K562 (cell line): ENCODE measurements around the gene FBXO44. TPM values are rescaled to one million over a fixed set of nuclear protein-coding genes. Genes with fewer than 3 reads are reported as not detected.

ENCODE experiments used
- BCOR ChIP-seq: fragments of 450-650 bp; IDR thresholded peaks from 2 replicates; pipeline ENCODE4 v1.6.1; 2016
- C11orf30 ChIP-seq: fragments of 450-650 bp; IDR thresholded peaks from 2 replicates; pipeline ENCODE4 v1.6.1; 2016; ENCODE audit warnings: low read depth, mild to moderate bottlenecking
- CHD2 ChIP-seq: IDR thresholded peaks from 2 replicates; pipeline ENCODE4 v1.6.1; 2011; ENCODE audit warnings: low read depth, low read length
- DIDO1 ChIP-seq: fragments of 450-650 bp; IDR thresholded peaks from 2 replicates; pipeline ENCODE4 v1.6.1; 2016; ENCODE audit warnings: low read depth, missing biosample characterization, missing genetic modification characterization
- EZH2 ChIP-seq: IDR thresholded peaks from 2 replicates; pipeline ENCODE4 v1.6.1; 2012; ENCODE audit warnings: low read depth, mild to moderate bottlenecking, inconsistent platforms, low read length, borderline replicate concordance
- KLF6 ChIP-seq: fragments of 250-450 bp; sonication (Bioruptor Pico); IDR thresholded peaks from 2 replicates; pipeline ENCODE4 v1.4.0; 2020; ENCODE audit warnings: mild to moderate bottlenecking, moderate library complexity, borderline replicate concordance
- MTA1 ChIP-seq: fragments of 450-650 bp; IDR thresholded peaks from 2 replicates; pipeline ENCODE4 v1.6.1; 2017; ENCODE audit warnings: borderline replicate concordance
- NR0B1 ChIP-seq: fragments of 450-650 bp; IDR thresholded peaks from one replicate; pipeline ENCODE4 v1.6.1; 2018; ENCODE audit warnings: mild to moderate bottlenecking, moderate library complexity; ENCODE audit not compliant: partially characterized antibody
- NR2C2 ChIP-seq, 2 experiments: fragments of 200-800 bp in 1 of 2; sonication (Bioruptor generic) in 1 of 2; sonication (generic) in 1 of 2; formaldehyde crosslinking in 1 of 2; IDR thresholded peaks; 2 replicates each; pipeline versions ENCODE4 v1.6.1 to v1.8.0; 2016 to 2022; ENCODE audit warnings: mild to moderate bottlenecking in 1 of 2, missing compliant biosample characterization in 1 of 2, missing genetic modification characterization in 1 of 2, missing genetic modification reagents in 1 of 2
- RFX1 ChIP-seq: fragments of 450-650 bp; IDR thresholded peaks from 2 replicates; pipeline ENCODE4 v1.6.1; 2016; ENCODE audit warnings: mild to moderate bottlenecking, moderate library complexity
- RFX5 ChIP-seq: IDR thresholded peaks from 2 replicates; pipeline ENCODE4 v1.6.1; 2011; ENCODE audit warnings: low read depth, mild to moderate bottlenecking, improper control_type of control experiment, low read length
- USF2 ChIP-seq: sonication (generic); formaldehyde crosslinking; IDR thresholded peaks from 2 replicates; pipeline ENCODE4 v1.5.0; 2020; ENCODE audit warnings: missing genetic modification reagents
- XRCC5 ChIP-seq: fragments of 200-400 bp; formaldehyde crosslinking; IDR thresholded peaks from 2 replicates; pipeline ENCODE4 v1.6.1; 2017; ENCODE audit warnings: low read depth, mild to moderate bottlenecking, low read length
- ZC3H8 ChIP-seq: fragments of 450-650 bp; IDR thresholded peaks from 2 replicates; pipeline ENCODE4 v1.6.1; 2017
- ZFP30 ChIP-seq: fragments of 250-450 bp; sonication (Bioruptor Pico); IDR thresholded peaks from 2 replicates; pipeline ENCODE4 v1.8.0; 2022; ENCODE audit warnings: moderate library complexity, mild to moderate bottlenecking, inconsistent platforms, borderline replicate concordance
- ZNF644 ChIP-seq: fragments of 200-800 bp; sonication (Bioruptor generic); IDR thresholded peaks from 2 replicates; pipeline ENCODE4 v1.6.1; 2016; ENCODE audit warnings: low read depth, missing genetic modification characterization, missing compliant biosample characterization
- polyA plus RNA-seq, 8 experiments: library from polyadenylated mRNA; depleted of rRNA in 4 of 8; stranded (reverse) in 5 of 8; unstranded in 3 of 8; fragments of >200 nt; fragmentation: Nextera tagmentation in 2 of 8; fragmentation: Illumina TruSeq in 1 of 8; extraction: Ambion mirVana in 2 of 8; extraction: Trizol in 1 of 8; gene quantifications; 2 replicates each; pipeline versions ENCODE4 v1.2.1 to v1.2.3, GENCODE V29; 2011 to 2014; ENCODE audit warnings: inconsistent platforms in 1 of 8, missing spikeins in 1 of 8
- total RNA-seq, 7 experiments: library from RNA; depleted of rRNA in 6 of 7; stranded (reverse); fragments of >200 nt in 6 of 7; fragmentation: Illumina TruSeq in 2 of 7; extraction: Trizol in 2 of 7; gene quantifications; 2 replicates each; pipeline versions ENCODE4 v1.2.1 to v1.2.3, GENCODE V29; 2011 to 2021; ENCODE audit warnings: low replicate concordance in 1 of 7
- TF ChIP-seq, protein P1 (sequence below): fragments of 250-450 bp; sonication (Bioruptor Pico); IDR thresholded peaks from 2 replicates; pipeline ENCODE4 v1.4.0; 2020; ENCODE audit warnings: mild to moderate bottlenecking
- TF ChIP-seq, protein P2 (sequence below): fragments of 250-450 bp; sonication (Bioruptor Pico); IDR thresholded peaks from 2 replicates; pipeline ENCODE4 v1.8.0; 2022; ENCODE audit warnings: inconsistent platforms, mild to moderate bottlenecking, moderate library complexity, borderline replicate concordance
- TF ChIP-seq, protein P3 (sequence below): sonication (generic); formaldehyde crosslinking; IDR thresholded peaks from 2 replicates; pipeline ENCODE4 v1.9.0; 2022; ENCODE audit warnings: mild to moderate bottlenecking, missing genetic modification reagents
- TF ChIP-seq, protein P4 (sequence below): sonication (generic); formaldehyde crosslinking; IDR thresholded peaks from 2 replicates; pipeline ENCODE4 v1.4.0; 2020; ENCODE audit warnings: mild to moderate bottlenecking, missing genetic modification reagents

The FBXO44 gene
- total and polyA plus RNA-seq, 9 of the 15 experiments (the other 6 are each of a cell fraction or from before 2014, with no cell fraction given), result 0.69 to 20.9 (median 6.7) TPM

- no peak for TF ChIP-seq C11orf30
- no peak for TF ChIP-seq NR0B1
- no peak for TF ChIP-seq DIDO1 (tag)
- TF ChIP-seq BCOR, result no peak
- TF ChIP-seq USF2, result peak; percentile 77
- TF ChIP-seq RFX5, result no peak
- no peak for TF ChIP-seq CHD2
- TF ChIP-seq ZC3H8, result no peak
- TF ChIP-seq, protein P1, sequence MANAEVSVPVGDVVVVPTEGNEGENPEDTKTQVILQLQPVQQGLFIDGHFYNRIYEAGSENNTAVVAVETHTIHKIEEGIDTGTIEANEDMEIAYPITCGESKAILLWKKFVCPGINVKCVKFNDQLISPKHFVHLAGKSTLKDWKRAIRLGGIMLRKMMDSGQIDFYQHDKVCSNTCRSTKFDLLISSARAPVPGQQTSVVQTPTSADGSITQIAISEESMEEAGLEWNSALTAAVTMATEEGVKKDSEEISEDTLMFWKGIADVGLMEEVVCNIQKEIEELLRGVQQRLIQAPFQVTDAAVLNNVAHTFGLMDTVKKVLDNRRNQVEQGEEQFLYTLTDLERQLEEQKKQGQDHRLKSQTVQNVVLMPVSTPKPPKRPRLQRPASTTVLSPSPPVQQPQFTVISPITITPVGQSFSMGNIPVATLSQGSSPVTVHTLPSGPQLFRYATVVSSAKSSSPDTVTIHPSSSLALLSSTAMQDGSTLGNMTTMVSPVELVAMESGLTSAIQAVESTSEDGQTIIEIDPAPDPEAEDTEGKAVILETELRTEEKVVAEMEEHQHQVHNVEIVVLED (CRISPR knock-in tag), result no peak
- TF ChIP-seq ZFP30 (CRISPR knock-in tag), result no peak
- no peak for TF ChIP-seq RFX1
- TF ChIP-seq, protein P2, sequence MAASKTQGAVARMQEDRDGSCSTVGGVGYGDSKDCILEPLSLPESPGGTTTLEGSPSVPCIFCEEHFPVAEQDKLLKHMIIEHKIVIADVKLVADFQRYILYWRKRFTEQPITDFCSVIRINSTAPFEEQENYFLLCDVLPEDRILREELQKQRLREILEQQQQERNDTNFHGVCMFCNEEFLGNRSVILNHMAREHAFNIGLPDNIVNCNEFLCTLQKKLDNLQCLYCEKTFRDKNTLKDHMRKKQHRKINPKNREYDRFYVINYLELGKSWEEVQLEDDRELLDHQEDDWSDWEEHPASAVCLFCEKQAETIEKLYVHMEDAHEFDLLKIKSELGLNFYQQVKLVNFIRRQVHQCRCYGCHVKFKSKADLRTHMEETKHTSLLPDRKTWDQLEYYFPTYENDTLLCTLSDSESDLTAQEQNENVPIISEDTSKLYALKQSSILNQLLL (CRISPR knock-in tag), result no peak
- TF ChIP-seq ZNF644 (tag), result no peak
- TF ChIP-seq, protein P3, sequence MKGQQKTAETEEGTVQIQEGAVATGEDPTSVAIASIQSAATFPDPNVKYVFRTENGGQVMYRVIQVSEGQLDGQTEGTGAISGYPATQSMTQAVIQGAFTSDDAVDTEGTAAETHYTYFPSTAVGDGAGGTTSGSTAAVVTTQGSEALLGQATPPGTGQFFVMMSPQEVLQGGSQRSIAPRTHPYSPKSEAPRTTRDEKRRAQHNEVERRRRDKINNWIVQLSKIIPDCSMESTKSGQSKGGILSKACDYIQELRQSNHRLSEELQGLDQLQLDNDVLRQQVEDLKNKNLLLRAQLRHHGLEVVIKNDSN (CRISPR knock-in tag), result peak; percentile 88
- no peak for TF ChIP-seq EZH2
- TF ChIP-seq, protein P4, sequence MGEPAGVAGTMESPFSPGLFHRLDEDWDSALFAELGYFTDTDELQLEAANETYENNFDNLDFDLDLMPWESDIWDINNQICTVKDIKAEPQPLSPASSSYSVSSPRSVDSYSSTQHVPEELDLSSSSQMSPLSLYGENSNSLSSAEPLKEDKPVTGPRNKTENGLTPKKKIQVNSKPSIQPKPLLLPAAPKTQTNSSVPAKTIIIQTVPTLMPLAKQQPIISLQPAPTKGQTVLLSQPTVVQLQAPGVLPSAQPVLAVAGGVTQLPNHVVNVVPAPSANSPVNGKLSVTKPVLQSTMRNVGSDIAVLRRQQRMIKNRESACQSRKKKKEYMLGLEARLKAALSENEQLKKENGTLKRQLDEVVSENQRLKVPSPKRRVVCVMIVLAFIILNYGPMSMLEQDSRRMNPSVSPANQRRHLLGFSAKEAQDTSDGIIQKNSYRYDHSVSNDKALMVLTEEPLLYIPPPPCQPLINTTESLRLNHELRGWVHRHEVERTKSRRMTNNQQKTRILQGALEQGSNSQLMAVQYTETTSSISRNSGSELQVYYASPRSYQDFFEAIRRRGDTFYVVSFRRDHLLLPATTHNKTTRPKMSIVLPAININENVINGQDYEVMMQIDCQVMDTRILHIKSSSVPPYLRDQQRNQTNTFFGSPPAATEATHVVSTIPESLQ (CRISPR knock-in tag), result no peak
- TF ChIP-seq XRCC5, result no peak
- no peak for TF ChIP-seq NR2C2 (CRISPR knock-in tag; IDR thresholded peaks at IDR 0.05)
- no peak for TF ChIP-seq NR2C2 (tag; IDR thresholded peaks at IDR 0.05)
- no peak for TF ChIP-seq MTA1
- no peak for TF ChIP-seq KLF6 (CRISPR knock-in tag)
Measured at GRCh38 chr1:11707621-11708276, 53.1 kb downstream of the FBXO44 start (continued).
